HG02973 (cell line): Measurements from ENCODE around the gene TMEM18.

Source experiments
- ATAC-seq: cut with Tn5 transposase; IDR thresholded peaks from one replicate; pipeline ENCODE4 v1.9.1; 2021; ENCODE audit warnings: moderate library complexity; ENCODE audit not compliant: unreplicated experiment

TMEM18 gene

DNA sequence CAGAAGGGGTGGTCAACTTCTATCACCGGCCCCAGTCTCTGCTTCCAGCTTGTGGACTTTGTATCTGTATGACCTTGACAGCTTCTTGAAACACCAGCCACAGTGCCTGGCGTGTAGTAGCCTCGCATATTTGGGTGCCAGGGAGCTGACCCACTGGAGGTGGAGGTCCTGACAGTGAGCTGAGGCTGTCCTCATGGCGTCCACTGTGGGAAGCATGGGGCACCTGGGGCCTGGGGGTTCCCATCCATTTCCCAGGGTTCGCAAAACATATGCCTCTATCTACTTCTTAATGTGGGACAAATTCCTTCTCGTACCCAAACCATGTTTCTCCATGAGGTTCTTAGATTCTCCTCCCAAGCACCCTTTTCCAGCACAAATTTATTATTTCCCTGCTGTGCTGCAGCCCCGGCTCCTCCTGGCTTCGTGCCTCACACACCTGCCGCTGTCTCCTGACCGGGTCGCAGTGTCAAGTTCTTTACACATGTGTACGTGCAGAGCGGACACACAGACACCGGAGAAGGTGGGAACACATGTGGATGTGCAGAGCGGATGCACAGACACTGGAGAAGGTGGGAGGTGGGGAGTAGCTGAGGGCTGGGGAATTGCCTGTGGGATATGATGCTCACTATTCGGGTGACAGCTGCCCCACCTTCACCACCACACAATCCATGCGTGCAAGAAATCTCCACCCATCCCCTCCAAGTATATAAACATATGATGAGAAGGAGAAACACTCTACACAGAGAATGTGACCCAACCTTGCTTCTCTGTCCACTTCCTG is 23.4 kb downstream of the TMEM18 start:
- ATAC-seq: no peak

DNA sequence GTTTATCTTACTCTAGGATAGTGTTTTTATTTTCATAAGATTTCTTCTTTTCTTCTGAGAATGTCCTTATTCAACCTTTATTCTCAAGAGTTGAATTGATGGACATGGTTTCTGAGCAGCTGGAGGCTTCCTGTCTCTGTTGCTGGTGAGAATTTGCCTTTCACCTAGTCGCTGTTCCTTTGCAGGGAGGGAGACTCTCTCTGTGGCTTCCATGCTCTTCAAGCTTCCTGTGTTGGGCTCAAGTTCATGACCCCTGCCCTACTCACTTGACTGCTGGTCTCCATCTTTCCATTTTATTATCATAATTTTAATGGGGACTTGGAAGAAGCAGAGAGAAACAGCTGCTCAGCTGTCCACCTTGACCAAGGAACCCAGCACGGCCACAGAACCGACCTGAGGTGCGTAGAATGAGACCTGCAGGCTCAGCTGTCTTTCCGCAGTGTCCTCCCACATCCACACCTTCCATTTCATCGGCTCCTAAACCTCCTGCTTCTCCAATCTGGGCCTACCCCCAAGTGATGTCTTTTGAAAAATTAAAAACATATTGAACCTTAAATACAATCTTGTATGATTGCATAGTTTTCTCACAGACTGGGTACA is 24.2 kb downstream of the TMEM18 start:
- no peak for ATAC-seq

DNA sequence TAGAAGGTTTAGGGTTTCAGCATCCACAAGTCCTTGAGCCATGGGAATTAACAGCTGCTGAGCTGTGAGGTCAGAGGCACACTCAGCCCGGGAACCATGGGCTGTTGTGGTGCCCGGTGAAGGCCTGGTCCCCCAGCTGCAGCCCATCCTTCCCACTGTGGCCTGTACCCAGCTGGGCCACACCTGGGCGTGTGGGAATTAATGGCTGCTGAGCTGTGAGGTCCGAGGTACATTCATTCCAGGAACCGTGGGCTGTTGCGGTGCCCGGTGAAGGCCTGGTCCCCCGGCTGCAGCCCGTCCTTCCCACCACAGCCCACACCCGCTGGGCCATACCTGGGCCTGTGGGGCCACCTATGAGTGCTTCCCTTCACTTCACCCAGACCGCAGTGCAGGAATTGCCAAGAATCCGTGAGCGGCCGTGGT is 25.2 kb downstream of the TMEM18 start:
- no peak for ATAC-seq

DNA sequence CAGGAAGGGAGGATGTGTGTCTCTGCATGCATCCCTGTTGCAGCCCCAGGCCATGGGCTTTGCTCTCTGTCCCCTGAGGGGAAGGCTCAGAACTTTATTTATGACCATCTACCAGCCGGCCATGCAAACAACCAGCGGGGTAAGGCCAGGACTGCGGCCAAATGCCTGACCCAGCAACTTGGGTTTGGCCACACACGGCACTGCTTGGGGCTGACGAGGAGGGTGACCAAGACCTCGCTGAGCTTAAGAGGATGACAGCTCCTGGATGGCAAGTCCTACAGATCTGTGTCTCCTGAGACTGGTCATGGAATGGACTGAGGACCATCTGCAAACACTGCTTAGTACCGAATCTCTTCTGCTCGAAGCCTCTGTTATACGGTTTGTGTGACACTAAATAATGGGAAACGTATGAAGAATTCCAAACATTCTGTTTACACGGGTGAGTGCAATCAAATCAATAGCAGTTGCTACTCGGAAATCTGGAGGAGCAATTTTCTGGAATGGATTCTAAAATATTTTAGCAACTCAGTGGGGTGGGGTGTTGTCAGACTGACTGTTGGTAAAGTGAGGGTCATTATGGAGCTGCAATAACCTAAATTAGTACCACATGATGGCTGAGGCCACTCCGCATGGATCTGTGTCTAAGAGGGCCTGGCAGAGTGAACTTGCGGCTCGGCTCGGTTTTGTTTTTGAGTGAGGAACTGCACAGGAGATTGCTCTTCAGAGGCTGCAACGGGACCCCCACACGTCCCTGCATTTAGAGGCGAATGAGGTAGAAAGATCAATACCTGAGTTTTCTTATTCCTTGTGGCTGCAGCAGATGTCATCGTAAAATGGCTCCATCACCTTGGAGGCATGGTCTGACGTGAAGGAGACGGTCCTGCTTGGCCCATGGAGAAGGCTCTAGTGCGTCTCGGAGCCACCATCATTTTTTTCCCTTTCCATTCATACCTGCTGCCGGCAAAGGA is 26.6 kb downstream of the TMEM18 start:
- no peak for ATAC-seq

DNA sequence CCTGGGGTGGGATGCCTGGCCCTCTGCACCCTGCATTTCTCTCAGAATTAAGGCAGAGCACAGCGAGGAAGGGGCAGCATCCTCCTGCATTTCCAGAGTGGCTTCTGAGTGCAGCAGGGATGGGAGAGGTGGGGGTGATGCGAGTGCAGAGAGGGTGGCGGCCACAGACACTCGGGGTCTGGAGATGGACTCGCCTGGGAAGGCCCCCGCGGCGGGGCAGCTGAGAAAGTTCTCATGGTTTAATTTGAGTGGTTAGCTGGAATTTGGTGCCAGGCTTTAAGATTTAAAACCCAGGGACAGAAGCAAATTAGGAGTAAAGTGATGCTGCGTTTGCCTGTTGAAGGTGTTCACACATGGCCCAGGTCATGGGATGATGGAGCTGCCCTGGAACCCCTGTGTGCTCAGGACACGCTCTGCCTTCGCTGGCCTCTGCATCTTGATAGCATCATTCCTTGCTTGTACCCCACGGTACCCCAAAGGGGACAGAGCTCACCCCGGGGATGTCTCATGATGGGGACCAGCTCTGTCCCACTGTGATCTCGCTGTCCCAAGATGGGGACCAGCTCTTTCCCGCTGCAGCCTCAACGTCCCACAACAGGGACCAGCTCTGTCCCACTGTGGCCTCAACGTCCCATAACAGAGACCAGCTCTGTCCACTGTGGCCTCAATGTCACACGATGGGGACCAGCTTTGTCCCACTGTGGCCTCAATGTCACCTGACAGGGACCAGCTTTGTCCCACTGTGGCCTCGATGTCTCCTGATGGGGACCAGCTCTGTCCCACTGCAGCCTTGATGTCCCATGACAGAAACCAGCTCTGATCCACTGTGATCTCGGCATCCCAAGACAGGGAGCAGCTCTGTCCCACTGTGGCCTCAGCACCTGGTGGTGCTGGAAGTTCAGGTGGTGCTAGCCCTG is 27.5 kb downstream of the TMEM18 start:
- ATAC-seq: no peak

DNA sequence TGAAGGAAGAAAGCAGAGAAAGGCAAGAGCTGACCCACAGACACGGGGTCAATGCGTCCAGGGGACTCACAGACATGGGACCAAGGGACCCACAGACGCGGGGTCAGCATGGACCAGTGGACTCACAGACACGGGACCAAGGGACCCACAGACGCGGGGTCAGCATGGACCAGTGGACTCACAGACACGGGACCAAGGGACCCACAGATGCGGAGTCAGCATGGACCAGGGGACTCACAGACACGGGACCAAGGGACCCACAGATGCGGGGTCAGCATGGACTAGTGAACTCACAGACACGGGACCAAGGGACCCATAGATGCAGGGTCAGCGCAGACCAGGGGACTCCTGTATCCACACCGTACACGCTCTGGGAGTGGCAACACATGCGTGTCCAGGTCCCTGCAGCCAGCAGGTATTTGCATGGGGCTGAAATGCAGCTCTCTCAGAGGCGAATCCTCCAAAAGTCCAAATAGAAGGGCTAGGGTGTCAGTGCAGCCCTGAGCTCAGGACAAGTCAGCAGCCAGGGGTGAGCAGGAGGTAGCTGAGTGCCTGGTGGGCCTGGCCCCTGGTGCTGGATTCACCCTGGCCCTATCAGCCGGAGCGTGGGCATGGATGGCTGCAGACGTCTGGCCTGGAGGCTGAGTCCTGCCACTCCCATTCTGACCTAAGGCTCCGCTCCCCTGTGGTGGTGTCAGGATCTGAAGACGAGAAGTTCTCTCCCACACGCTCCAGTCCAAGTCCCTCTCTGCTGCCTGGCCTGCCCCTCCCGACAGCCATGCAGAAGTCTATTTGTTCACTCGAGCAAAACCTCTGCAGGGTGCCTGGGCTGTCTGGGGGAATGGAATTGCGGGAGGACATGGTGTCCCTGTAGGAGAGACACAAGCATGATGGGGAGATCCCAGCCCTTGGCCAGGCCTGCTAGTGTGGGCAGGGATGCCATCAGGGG is 28.5 kb downstream of the TMEM18 start:
- ATAC-seq: no peak

DNA sequence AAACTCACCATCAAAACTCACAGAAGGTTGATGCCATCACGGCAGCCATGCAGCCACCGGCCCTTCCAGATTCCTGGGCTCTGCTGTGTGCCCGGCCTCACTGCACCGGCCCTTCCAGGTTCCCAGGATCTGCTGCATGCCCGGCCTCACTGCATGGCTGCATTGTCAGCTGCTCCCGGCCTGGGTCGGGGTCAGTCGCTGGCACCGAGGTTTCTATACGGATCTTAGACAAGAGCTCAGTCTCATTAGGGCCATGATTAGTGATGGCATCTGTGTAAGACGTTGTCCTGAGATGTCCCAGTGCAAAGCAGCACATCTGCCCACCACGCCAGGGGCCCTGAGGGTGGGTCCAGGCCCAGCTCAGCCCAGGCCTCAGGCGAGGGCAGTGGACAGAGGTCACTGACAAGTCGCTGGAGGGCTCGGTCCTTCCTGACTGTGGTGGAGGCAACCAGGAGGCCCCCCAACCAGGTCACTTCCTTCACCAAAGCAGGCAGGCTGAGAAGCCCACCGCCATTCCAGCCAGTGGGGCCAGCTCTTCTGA is 29.4 kb downstream of the TMEM18 start:
- ATAC-seq: no peak

DNA sequence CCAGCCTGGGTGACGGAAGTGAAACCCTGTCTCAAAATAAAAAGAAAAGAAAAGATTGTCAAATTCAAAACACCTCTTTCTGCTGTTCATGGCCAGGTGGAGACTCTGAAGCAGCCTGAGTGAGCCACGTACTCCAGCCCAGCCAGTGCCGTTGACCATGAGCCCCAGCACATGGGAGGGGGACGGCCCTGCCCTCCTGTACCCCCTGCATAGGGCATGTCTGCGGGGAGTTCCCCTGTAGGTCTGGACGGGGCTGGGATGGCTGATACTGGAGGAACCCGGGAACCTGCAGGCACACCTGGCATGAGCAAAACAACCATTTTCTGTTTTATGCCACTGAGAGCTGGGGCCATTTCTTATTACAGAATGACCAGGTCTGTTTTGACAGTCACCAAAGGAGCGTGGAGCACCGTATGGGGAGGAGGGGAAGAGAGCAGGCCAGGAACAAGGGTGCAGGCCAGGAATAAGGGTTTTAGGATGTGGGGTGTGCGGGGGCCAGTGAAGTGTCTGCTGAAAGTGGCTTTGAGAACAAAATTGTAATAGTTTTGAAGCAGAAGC is 30.1 kb downstream of the TMEM18 start:
- ATAC-seq: no peak

DNA sequence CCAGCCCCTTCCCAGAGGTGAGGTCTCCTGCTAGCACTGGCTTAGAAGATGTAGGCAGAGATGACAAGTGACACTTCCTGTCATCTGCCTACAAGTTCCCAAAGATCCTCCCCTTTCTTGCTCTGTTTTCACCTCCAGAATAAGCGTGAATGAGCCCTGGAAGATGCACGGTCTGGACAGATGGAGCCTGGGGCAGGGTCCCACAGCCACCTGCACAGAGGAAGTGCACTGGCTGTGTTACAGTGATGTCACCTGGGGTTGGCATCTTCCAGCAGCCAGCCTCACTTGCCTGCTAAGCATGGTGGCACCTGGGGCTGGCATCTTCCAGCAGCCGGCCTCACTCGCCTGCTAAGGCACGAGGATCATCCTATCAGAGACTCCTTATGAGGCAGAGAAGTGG is 32.3 kb downstream of the TMEM18 start:
- ATAC-seq: no peak

DNA sequence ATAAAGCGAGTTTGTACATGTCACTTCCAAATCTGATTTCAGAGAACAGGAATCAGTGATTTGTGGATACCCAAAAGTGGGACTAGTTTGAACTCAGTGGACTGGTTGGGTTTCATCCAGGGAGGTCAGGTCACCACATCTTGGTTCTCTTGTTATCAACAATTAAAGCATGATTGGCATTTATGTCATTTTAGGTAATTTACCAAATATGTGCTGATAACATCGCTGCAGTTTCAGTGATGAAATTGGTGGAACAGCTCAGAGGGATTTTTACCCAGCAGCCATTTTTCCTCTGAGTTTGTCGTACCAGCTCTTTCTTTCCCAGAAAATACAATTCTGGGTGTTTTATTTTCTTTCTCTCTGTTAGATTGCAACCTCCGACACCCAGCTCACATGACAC is 33.4 kb downstream of the TMEM18 start:
- ATAC-seq: no peak

DNA sequence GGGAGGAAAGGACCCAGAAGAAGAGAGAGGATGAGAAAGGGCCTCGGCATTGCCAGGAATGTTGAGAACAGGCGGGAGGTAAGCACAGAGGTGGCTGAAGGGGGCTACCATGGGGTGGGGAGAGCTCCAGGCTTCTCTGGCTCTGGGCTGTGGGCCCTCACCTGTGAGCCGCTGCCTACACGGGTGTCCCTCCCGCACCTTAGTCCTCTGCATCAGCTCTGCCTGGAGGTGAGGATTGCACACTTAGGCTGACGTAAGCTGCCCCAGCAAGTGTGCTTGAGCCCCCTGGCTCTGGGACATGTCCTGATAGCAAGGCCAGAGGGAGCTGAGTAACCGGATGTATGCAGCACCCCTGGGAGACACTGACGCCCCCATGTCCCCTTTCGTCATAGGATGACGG is 33.9 kb downstream of the TMEM18 start:
- no peak for ATAC-seq

DNA sequence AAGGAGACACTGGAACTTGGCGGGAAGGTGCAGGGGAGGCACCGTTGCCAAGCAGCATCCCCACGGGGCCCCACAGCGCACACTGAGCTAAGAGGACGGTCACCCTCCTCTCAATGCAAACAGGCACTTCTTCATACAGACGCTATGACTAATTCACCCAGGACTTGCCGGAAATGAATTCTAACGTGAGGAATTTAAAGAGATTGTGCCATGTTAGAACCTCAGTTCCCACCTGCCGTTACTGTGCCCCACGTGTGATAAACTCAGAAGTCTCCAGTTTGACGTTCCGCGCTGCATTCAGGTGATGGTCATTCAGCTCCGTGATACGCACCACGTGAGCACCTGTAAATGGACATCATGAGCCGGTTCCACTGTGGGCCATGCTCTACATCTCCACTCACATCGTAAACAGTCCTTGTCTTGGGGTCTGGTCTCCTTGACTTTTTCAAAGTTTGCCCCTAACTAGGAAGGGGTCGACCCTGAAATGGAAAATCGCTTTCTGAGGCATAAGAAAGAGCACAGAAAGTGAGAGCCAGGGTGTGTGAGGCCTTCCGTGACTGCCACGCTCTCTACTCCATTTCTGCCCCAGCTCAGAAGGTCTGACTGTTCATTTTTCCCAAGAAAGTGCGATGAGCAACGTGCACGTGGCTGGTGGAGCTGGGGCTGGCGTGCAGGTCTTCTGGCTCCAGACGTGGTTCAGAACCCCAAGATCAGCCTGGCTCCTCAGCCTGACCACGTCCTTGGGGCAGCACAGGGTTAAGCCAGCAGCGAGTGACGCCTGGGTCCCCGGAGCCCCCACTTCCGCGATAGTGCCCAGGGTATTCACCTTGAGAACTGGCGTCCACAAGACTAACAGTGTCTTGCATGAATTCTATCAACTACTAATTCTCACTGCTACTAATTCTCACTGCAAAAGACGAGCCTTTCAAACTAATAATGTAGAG is 35.1 kb downstream of the TMEM18 start:
- no peak for ATAC-seq

DNA sequence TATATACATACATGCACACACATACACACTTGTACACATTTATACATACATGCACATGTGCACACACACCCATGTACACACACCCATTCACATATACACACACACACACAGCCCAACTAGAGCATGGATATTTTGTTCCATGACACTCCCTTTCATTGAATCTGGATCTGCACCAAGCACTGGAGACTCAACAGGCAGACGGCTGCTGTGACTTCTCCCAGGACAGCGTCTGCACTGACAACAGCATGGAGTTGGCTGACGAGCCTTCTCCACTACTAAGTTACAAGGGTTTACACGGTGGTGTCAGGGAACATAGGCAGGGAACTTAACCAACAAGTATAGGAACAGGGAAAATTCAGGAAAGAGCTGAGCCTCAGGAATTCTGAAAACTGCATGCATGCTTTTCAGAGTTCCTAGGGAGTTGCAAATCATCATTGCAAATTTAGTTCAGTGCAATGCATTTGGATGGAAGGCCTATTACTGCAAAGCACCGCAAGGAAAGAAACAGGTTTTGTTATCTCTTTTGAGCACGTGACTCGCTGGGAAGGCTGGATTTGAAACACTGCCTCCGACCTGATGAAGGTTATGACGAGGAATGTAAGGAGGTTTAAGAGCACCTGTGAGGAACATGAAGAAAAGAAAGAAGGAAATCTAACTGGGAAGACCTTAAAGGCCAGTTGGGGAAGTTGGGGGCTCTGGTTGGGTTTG is 35.9 kb downstream of the TMEM18 start:
- no peak for ATAC-seq

DNA sequence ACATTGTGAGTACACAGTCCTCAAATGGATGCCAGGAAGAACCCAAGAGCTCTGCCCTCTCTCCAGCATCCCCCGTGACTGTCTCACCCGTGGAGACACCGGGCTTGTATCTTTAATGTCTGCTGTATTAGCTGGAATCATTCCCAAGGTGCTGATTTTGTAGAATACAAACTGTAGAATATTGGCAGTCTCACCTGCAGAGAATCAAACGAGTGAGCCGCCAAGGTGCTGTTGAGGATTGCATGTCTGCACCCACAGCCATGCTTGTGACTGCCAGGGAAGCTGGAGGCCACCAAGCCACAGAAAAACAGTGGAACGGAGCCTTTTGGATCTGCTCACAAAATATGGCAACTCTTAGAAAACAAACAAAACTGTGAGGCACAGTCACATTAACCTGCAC is 37.5 kb downstream of the TMEM18 start:
- no peak for ATAC-seq

DNA sequence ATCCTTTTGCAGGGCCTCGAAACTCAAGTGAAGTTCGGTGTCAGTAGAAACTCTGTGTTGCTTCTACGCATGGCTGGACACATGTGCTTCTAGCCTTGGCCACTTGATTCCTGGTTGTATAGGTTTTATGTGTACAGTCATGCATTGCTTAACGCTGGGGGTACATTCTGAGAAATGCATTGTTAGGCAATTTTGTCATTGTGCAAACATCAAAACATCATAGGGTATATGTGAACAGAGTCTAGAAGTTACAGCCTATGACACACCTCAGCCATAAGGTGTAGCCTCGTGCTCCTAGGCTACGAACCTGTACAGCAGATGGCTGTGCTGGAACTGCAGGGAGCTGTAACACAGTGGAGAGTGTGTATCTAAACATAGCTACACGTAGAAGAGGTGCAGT is 39.4 kb downstream of the TMEM18 start:
- no peak for ATAC-seq

DNA sequence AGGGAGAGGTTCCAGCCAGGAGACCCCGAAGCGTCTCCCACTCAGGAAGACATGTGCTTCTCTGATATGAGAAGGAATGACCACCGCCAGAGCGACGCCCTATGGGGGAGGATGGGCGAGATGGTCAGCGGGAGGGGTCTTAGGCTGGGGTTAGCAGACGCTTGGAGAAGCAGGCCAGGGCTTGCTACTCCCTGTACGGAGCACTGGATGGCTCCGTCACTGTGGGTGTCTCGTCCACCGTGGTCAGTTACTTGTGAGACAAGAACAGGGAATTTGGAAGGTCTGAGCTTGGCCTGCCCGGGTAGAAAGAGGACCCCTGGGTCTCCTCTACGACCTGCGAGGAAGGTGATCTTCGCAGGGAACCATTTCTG is 39.8 kb downstream of the TMEM18 start:
- ATAC-seq: no peak
